Mesothelial cell of epicardium (in vitro differentiated cells): ENCODE data around the gene GPR180. TPM values are rescaled to one million over a fixed set of nuclear protein-coding genes. Genes with fewer than 3 reads are reported as not detected.
"Not testable (repeated sequence)": the region's sequence is repeated elsewhere in the genome, so short reads cannot be mapped to it uniquely, and the experiment has no call there.

Experiments used
- DNase-seq, 2 experiments: peaks; one replicate each; pipeline ENCODE4 v3.0.0; 2021; ENCODE audit warnings: low spot score in 2 of 2; ENCODE audit not compliant: unreplicated experiment in 2 of 2
- H3K27ac Mint-ChIP-seq: 2 replicates; pipeline ENCODE4 v1.8.0; 2021; ENCODE audit warnings: mixed read lengths
- H3K27me3 Mint-ChIP-seq: 2 replicates; pipeline ENCODE4 v1.8.0; 2021; ENCODE audit warnings: low read depth, mixed read lengths
- H3K36me3 Mint-ChIP-seq: 2 replicates; pipeline ENCODE4 v1.8.0; 2021; ENCODE audit warnings: mixed read lengths
- H3K4me1 Mint-ChIP-seq: 2 replicates; pipeline ENCODE4 v1.8.0; 2021; ENCODE audit warnings: mixed read lengths
- H3K4me3 Mint-ChIP-seq: 2 replicates; pipeline ENCODE4 v1.8.0; 2021; ENCODE audit warnings: mild to moderate bottlenecking, moderate library complexity, mixed read lengths
- H3K9me3 Mint-ChIP-seq: 2 replicates; pipeline ENCODE4 v1.8.0; 2021; ENCODE audit warnings: mixed read lengths
- CTCF ChIP-seq: fragments of 200-600 bp; sonication (generic); IDR thresholded peaks from one replicate; pipeline ENCODE4 v1.5.0; 2021; ENCODE audit warnings: antibody characterized with exemption; ENCODE audit not compliant: unreplicated experiment
- total RNA-seq: library from RNA; stranded (reverse); gene quantifications from 3 replicates; pipeline ENCODE4 v1.2.1, GENCODE V29; 2021

Gene GPR180
- total RNA-seq, 1 donor from 2014 or later, result 6.5 TPM

GRCh38 chr13:94636942-94637578 is 35.4 kb downstream of the GPR180 start:
- Mint-ChIP-seq H3K4me1 (peaks cover 14% of the 10 kb centered on the region), H3K9me3 (peaks cover 23% of the 10 kb centered on the region), H3K4me3 (no peak overlapping the region), H3K27ac (no peak overlapping the region), H3K27me3 (no peaks in the 10 kb centered on the region), H3K36me3 (peaks cover 27% of the 10 kb centered on the region)
- DNase-seq, result no peak
- no peak for TF ChIP-seq CTCF

GRCh38 chr13:94637677-94638076 is 36.0 kb downstream of the GPR180 start:
- peaks cover 18% of the 10 kb centered on the region for H3K4me1 Mint-ChIP-seq
- H3K27ac Mint-ChIP-seq, H3K4me3 Mint-ChIP-seq, DNase-seq, H3K27me3 Mint-ChIP-seq: not testable (repeated sequence)
- H3K9me3 Mint-ChIP-seq, result peaks cover 23% of the 10 kb centered on the region
- H3K36me3 Mint-ChIP-seq, result peaks cover 25% of the 10 kb centered on the region

- Mint-ChIP-seq H3K9me3 (peaks cover 17% of the 10 kb centered on the region), H3K27ac (peak overlapping the region; percentile 54), H3K4me3 (no peak overlapping the region), H3K27me3 (peaks cover 1% of the 10 kb centered on the region), H3K36me3 (peaks cover 6% of the 10 kb centered on the region), H3K4me1 (peaks cover 18% of the 10 kb centered on the region)
- DNase-seq, result no peak
- no peak for TF ChIP-seq CTCF
Observed at GRCh38 chr13:94640721-94641120, 39.1 kb downstream of the GPR180 start.

- H3K27ac Mint-ChIP-seq, result peak overlapping the region; percentile 60
- no peak overlapping the region for H3K4me3 Mint-ChIP-seq
- H3K9me3 Mint-ChIP-seq, result peaks cover 11% of the 10 kb centered on the region
- TF ChIP-seq CTCF, result no peak
- H3K36me3 Mint-ChIP-seq, result peaks cover 6% of the 10 kb centered on the region
- DNase-seq, result no peak
- H3K27me3 Mint-ChIP-seq, result peaks cover 1% of the 10 kb centered on the region
- peaks cover 18% of the 10 kb centered on the region for H3K4me1 Mint-ChIP-seq
Observed at GRCh38 chr13:94641409-94641941, 39.8 kb downstream of the GPR180 start.

- H3K4me1 Mint-ChIP-seq, result peaks cover 5% of the 10 kb centered on the region
- DNase-seq, result no peak
- peaks cover 1% of the 10 kb centered on the region for H3K27me3 Mint-ChIP-seq
- H3K9me3 Mint-ChIP-seq, result no peaks in the 10 kb centered on the region
- no peak for TF ChIP-seq CTCF
- no peaks in the 10 kb centered on the region for H3K36me3 Mint-ChIP-seq
- H3K27ac Mint-ChIP-seq, result no peak overlapping the region
- H3K4me3 Mint-ChIP-seq, result no peak overlapping the region
Observed at GRCh38 chr13:94646904-94647303, 45.2 kb downstream of the GPR180 start.

- Mint-ChIP-seq H3K27me3 (peaks cover 7% of the 10 kb centered on the region), H3K4me1 (peaks cover 3% of the 10 kb centered on the region), H3K9me3 (peaks cover 14% of the 10 kb centered on the region), H3K4me3 (no peak overlapping the region), H3K36me3 (peaks cover 5% of the 10 kb centered on the region), H3K27ac (no peak overlapping the region)
- DNase-seq, result no peak
- no peak for TF ChIP-seq CTCF
Observed at GRCh38 chr13:94656176-94656575, 54.5 kb downstream of the GPR180 start.
